ENCODE measurements around the gene TMEM131. TPM values are rescaled to one million over a fixed set of nuclear protein-coding genes. Genes with fewer than 3 reads are reported as not detected.
A peak's percentile ranks its signal among the peaks of the same experiment; 100 is the strongest.
"Not testable (repeated sequence)": the region's sequence is repeated elsewhere in the genome, so short reads cannot be mapped to it uniquely, and the experiment has no call there.

TMEM131 gene
- total and polyA plus RNA-seq, 7 donors: 7.7 to 33.3 (median 20.1) TPM

DNA sequence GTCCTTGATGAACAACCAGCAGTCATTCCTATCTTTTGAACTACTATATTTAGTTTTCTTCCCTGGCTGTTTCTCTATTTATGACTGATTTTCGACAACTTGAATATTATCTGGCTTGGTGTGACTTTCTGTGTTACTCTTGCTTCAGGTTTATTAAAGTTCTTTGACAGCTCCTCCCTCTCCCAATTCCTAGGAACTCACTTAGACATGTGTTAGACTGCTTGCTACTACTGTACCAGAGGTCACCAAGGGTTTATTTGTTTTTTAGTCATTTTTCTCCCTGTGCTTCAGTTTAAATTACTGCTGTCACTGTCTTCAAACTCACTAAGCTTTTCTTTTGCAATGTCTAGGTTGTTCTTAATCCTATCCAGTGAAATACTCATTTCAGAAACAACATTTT lies 90.5 kb downstream of the TMEM131 start:
- Histone ChIP-seq H3K9me3 (no peaks in the 10 kb centered on the region), H3K27ac (peak overlapping the region; percentile 19), H3K27me3 (ENCODE audit: insufficient read depth in 3 of 3, low read length in 2 of 3) (no peaks in the 10 kb centered on the region), H3K4me1 (peaks cover 12% of the 10 kb centered on the region), H3K36me3 (ENCODE audit: insufficient read depth in 1 of 2, low read depth in 1 of 2) (no peaks in the 10 kb centered on the region), H3K4me3 (no peak overlapping the region)
- intact Hi-C loops (cut with DNase I): no loop called here
- no peak for ATAC-seq
- TF ChIP-seq, protein P1, sequence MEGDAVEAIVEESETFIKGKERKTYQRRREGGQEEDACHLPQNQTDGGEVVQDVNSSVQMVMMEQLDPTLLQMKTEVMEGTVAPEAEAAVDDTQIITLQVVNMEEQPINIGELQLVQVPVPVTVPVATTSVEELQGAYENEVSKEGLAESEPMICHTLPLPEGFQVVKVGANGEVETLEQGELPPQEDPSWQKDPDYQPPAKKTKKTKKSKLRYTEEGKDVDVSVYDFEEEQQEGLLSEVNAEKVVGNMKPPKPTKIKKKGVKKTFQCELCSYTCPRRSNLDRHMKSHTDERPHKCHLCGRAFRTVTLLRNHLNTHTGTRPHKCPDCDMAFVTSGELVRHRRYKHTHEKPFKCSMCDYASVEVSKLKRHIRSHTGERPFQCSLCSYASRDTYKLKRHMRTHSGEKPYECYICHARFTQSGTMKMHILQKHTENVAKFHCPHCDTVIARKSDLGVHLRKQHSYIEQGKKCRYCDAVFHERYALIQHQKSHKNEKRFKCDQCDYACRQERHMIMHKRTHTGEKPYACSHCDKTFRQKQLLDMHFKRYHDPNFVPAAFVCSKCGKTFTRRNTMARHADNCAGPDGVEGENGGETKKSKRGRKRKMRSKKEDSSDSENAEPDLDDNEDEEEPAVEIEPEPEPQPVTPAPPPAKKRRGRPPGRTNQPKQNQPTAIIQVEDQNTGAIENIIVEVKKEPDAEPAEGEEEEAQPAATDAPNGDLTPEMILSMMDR (IDR thresholded peaks at IDR 0.05): no peak
- no peak for DNase-seq
- 90 to 95% (median 93%) methylated on average over 1 of the region's 1 CpG for WGBS, 3 donors

- Histone ChIP-seq H3K9me3 (no peaks in the 10 kb centered on the region), H3K27ac (no peak overlapping the region), H3K4me3 (no peak overlapping the region), H3K4me1 (peaks cover 10% of the 10 kb centered on the region), H3K27me3 (ENCODE audit: insufficient read depth in 3 of 3, low read length in 2 of 3) (no peaks in the 10 kb centered on the region), H3K36me3 (ENCODE audit: insufficient read depth in 1 of 2, low read depth in 1 of 2) (no peaks in the 10 kb centered on the region)
- intact Hi-C loops (cut with DNase I): no loop called here
- DNase-seq: no peak
- TF ChIP-seq, protein P1 (IDR thresholded peaks at IDR 0.05): no peak
- ATAC-seq: no peak
Measured at GRCh38 chr2:97901862-97902261, 93.9 kb downstream of the TMEM131 start.

DNA sequence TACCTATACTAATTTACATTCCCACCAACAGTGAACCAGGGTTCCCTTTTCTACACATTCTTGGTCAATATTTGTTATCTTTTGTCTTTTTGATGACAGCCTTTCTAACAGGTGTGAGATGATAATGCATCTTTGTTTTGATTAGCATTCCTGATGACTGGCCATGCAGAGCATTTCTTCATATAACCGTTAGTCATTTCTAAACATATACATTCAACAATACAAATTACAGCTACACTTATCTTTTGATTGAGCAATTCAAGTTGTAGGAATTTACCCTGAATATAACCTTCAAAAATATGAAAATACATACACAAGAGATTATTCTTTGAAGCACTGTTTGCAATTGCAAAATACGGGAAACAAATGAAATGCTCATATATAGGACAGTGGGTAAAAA lies 94.9 kb downstream of the TMEM131 start:
- no peak overlapping the region for H3K27ac ChIP-seq
- 61 to 89% (median 73%) methylated on average over 2 of the region's 2 CpGs for WGBS, 3 donors
- DNase-seq: no peak
- no peaks in the 10 kb centered on the region for H3K27me3 ChIP-seq (ENCODE audit: insufficient read depth in 3 of 3, low read length in 2 of 3)
- intact Hi-C loops (cut with DNase I): no loop called here
- TF ChIP-seq, protein P1 (IDR thresholded peaks at IDR 0.05): no peak
- H3K9me3 ChIP-seq: no peaks in the 10 kb centered on the region
- H3K4me3 ChIP-seq: no peak overlapping the region
- no peaks in the 10 kb centered on the region for H3K4me1 ChIP-seq
- H3K36me3 ChIP-seq (ENCODE audit: insufficient read depth in 1 of 2, low read depth in 1 of 2): no peaks in the 10 kb centered on the region
- no peak for ATAC-seq

DNA sequence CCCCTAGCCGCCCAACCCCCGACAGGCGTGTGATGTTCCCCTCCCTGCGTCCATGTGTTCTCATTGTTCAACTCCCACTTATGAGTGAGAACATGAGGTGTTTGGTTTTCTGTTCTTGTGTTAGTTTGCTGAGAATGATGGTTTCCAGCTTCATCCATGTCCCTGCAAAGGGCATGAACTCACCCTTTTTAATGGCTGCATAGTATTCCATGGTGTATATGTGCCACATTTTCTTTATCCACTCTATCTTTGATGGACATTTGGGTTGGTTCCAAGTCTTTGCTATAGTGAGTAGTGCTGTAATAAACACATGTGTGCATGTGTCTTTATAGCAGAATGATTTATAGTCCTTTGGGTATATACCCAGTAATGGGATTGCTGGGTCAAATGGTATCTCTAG lies 102.7 kb downstream of the TMEM131 start:
- H3K4me3 ChIP-seq; ATAC-seq; H3K9me3 ChIP-seq; H3K36me3 ChIP-seq (ENCODE audit: insufficient read depth in 1 of 2, low read depth in 1 of 2); intact Hi-C loops (cut with DNase I); DNase-seq; H3K4me1 ChIP-seq; H3K27me3 ChIP-seq (ENCODE audit: insufficient read depth in 3 of 3, low read length in 2 of 3); H3K27ac ChIP-seq: not testable (repeated sequence)
- 97 to 100% (median 99%) methylated on average over 4 of the region's 4 CpGs for WGBS, 3 donors

DNA sequence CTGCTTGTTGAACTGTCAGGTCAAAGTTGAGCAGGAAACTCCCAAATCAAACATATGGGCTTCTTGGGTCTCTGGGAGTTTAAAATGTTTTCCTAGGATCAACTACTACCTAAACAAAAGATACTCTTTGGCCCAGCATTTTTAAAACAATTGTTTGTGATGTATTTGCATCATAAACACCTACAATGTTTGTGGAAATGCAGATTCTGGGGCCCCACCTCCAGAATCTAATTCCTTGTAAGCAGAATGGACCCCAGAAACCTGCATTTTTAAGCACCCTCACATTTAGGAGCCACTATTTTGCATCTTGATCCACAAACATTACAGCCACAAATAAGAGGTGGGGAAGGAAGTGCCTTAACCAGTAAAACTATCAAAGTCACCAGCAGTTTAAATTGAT lies 104.1 kb downstream of the TMEM131 start:
- peaks cover 3 to 16% of the 10 kb centered on the region in 2 donors for H3K36me3 ChIP-seq (ENCODE audit: insufficient read depth in 1 of 2, low read depth in 1 of 2)
- H3K27ac ChIP-seq: no peak overlapping the region
- H3K27me3 ChIP-seq (ENCODE audit: insufficient read depth in 3 of 3, low read length in 2 of 3): no peaks in the 10 kb centered on the region
- DNase-seq (no peak), ATAC-seq (no peak)
- no peaks in the 10 kb centered on the region for H3K9me3 ChIP-seq
- no peaks in the 10 kb centered on the region for H3K4me1 ChIP-seq
- TF ChIP-seq, protein P1 (IDR thresholded peaks at IDR 0.05): no peak
- intact Hi-C loops (cut with DNase I): no loop called here
- no peak overlapping the region for H3K4me3 ChIP-seq

Measured in psoas muscle (tissue), 8 donors.